Measurements from ENCODE around the gene LEP. TPM values are rescaled to one million over a fixed set of nuclear protein-coding genes. Genes with fewer than 3 reads are reported as not detected.

LEP gene
- total RNA-seq, 2 experiments from 2014 or later: not detected

DNA sequence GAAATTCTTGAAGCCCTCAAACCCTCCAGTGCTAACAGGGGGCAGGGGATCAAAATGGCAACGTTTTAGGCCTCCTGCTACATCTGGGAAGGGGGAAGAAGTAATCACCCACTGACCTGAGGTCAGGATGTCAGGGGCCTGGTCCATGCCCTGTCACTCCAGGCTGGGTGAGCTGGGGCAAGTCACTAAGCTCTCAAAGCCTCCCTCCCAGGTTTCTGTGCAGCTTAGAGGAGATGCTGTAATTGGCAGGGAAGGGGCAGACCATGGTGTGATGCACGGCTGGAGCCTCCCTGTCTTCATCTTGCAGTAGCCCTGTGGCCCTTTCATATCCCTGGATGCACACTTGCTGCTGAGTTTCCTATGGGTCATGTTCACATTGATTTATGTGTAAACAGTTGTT lies 27.2 kb downstream of the LEP start:
- no peaks in the 10 kb centered on the region for H3K36me3 Mint-ChIP-seq (ENCODE audit: low read depth)
- intact Hi-C loops (cut with micrococcal nuclease): no loop called here
- no peaks in the 10 kb centered on the region for H3K9me3 Mint-ChIP-seq
- H3K4me3 Mint-ChIP-seq: no peak overlapping the region
- no peak overlapping the region for H3K27ac Mint-ChIP-seq
- H3K4me1 Mint-ChIP-seq (ENCODE audit: low read depth): no peaks in the 10 kb centered on the region
- H3K27me3 Mint-ChIP-seq: peaks cover 17% of the 10 kb centered on the region
- ATAC-seq: no peak
- DNase-seq: no peak
- TF ChIP-seq, protein P1, sequence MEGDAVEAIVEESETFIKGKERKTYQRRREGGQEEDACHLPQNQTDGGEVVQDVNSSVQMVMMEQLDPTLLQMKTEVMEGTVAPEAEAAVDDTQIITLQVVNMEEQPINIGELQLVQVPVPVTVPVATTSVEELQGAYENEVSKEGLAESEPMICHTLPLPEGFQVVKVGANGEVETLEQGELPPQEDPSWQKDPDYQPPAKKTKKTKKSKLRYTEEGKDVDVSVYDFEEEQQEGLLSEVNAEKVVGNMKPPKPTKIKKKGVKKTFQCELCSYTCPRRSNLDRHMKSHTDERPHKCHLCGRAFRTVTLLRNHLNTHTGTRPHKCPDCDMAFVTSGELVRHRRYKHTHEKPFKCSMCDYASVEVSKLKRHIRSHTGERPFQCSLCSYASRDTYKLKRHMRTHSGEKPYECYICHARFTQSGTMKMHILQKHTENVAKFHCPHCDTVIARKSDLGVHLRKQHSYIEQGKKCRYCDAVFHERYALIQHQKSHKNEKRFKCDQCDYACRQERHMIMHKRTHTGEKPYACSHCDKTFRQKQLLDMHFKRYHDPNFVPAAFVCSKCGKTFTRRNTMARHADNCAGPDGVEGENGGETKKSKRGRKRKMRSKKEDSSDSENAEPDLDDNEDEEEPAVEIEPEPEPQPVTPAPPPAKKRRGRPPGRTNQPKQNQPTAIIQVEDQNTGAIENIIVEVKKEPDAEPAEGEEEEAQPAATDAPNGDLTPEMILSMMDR (IDR thresholded peaks at IDR 0.05): no peak
- ChIA-PET CTCF (no interaction called here), POLR2A (no interaction called here)

- H3K4me3 Mint-ChIP-seq: no peak overlapping the region
- ChIA-PET POLR2A (interaction anchor here (0.6 to 1.2 kb wide), 2 partner anchors 34 to 166 kb away, joined by 3 read pairs; no protein-coding TSS in a partner anchor), CTCF (no interaction called here)
- intact Hi-C loops (cut with micrococcal nuclease): no loop called here
- H3K4me1 Mint-ChIP-seq (ENCODE audit: low read depth): no peaks in the 10 kb centered on the region
- H3K36me3 Mint-ChIP-seq (ENCODE audit: low read depth): no peaks in the 10 kb centered on the region
- no peaks in the 10 kb centered on the region for H3K9me3 Mint-ChIP-seq
- DNase-seq (no peak), ATAC-seq (no peak)
- H3K27me3 Mint-ChIP-seq: peaks cover 17% of the 10 kb centered on the region
- TF ChIP-seq, protein P1 (IDR thresholded peaks at IDR 0.05): no peak
- H3K27ac Mint-ChIP-seq: no peak overlapping the region
Measured at GRCh38 chr7:128270826-128271272, 29.8 kb downstream of the LEP start.

DNA sequence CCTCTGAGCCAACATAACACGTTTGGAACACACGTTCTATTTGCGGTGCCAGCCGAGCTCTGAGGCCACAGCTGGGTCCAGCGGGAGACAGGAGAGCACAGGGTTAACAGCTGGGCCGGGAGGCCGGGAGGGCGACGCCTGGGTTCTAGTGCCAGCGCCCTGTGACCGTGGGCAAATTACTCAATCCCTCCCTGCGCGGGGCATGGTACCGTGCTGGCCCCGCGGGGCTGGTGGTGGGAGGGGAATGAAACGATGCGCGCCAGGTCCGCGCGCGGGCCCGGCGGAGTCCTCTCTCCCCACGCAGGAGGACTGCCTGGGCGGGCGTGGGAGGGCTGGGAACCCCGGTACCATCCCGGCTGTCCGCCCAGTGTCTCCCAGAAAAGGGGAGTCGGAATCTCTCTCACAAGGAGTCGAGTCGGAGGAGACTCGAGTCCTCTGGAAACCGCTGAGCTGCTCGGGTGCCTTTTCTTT lies 30.4 kb downstream of the LEP start:
- POLR2A ChIA-PET: interaction anchor here (1.2 kb wide), 1 partner anchor 35 kb away, joined by 3 read pairs; no protein-coding TSS in a partner anchor
- H3K4me3 Mint-ChIP-seq: no peak overlapping the region

DNA sequence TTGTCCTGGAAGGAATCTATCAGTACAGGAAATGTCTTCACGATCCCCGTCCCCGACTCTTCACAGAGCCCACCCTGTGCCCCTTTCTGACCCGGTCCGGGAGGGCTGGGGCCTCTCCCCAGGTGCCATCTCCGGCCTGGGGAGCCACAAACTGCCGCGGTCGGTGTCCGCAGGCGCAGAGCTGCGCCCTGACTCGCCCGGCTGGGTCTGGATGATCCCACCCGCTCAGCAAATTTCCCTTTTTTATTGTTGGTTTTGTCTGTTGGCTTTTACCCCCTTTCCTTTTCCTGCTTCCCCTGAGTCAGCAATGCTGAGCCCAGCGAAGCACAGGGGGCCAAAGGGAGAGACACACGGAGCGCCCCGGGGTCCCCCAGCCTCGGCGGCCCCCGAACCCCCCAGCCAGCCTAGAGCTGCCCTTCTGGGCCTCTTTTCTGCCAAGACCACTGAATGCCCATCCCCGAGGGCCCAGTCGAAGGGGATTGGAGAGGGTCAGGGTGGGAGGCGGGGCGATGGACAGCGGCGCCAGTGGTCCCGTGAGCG lies 30.9 kb downstream of the LEP start:
- TF ChIP-seq, protein P1 (IDR thresholded peaks at IDR 0.05): no peak
- peaks cover 17% of the 10 kb centered on the region for H3K27me3 Mint-ChIP-seq

More for the DNA sequence above, 30.4 kb downstream of the LEP start:
- DNase-seq (no peak), ATAC-seq (no peak)
- TF ChIP-seq, protein P1 (IDR thresholded peaks at IDR 0.05): no peak
- CTCF ChIA-PET: no interaction called here
- no peaks in the 10 kb centered on the region for H3K36me3 Mint-ChIP-seq (ENCODE audit: low read depth)
- intact Hi-C loops (cut with micrococcal nuclease): no loop called here
- no peaks in the 10 kb centered on the region for H3K9me3 Mint-ChIP-seq
- H3K4me1 Mint-ChIP-seq (ENCODE audit: low read depth): no peaks in the 10 kb centered on the region
- no peak overlapping the region for H3K27ac Mint-ChIP-seq
- peaks cover 17% of the 10 kb centered on the region for H3K27me3 Mint-ChIP-seq

GRCh38 chr7:128274246-128274883 lies 33.3 kb downstream of the LEP start:
- POLR2A ChIA-PET: no interaction called here
- ATAC-seq (no peak), DNase-seq (no peak)
- CTCF ChIA-PET: no interaction called here
- Mint-ChIP-seq H3K27me3 (peaks cover 10% of the 10 kb centered on the region), H3K27ac (no peak overlapping the region), H3K4me1 (ENCODE audit: low read depth) (no peaks in the 10 kb centered on the region), H3K36me3 (ENCODE audit: low read depth) (no peaks in the 10 kb centered on the region), H3K9me3 (peaks cover 7% of the 10 kb centered on the region), H3K4me3 (no peak overlapping the region)
- intact Hi-C loops (cut with micrococcal nuclease): no loop called here
- TF ChIP-seq, protein P1 (IDR thresholded peaks at IDR 0.05): no peak

More for the DNA sequence above, 30.9 kb downstream of the LEP start:
- intact Hi-C loops (cut with micrococcal nuclease): no loop called here
- Mint-ChIP-seq H3K36me3 (ENCODE audit: low read depth) (no peaks in the 10 kb centered on the region), H3K4me1 (ENCODE audit: low read depth) (no peaks in the 10 kb centered on the region), H3K27ac (no peak overlapping the region), H3K9me3 (no peaks in the 10 kb centered on the region), H3K4me3 (no peak overlapping the region)
- ChIA-PET POLR2A (interaction anchor here (0.6 to 1.2 kb wide), 2 partner anchors 35 to 272 kb away, joined by 3 read pairs; no protein-coding TSS in a partner anchor), CTCF (no interaction called here)
- ATAC-seq: no peak
- no peak for DNase-seq

Measured in activated CD8-positive, alpha-beta T cell treated with anti-CD3 and anti-CD28 coated beads for 36 hours (primary cell).